HG03432 (cell line): ENCODE data around the gene PSMB9.

Experiments used
- ATAC-seq: cut with Tn5 transposase; IDR thresholded peaks from one replicate; pipeline ENCODE4 v1.9.1; 2021; ENCODE audit warnings: mild to moderate bottlenecking, moderate library complexity; ENCODE audit not compliant: unreplicated experiment

The PSMB9 gene

GRCh38 chr6:32895006-32895345 is 41.0 kb downstream of the PSMB9 start:
- peak; percentile 27 for ATAC-seq

- ATAC-seq, result no peak
Measured at GRCh38 chr6:32903952-32904351, 50.0 kb downstream of the PSMB9 start.

- ATAC-seq, result no peak
Measured at GRCh38 chr6:32905078-32905477, 51.1 kb downstream of the PSMB9 start.

- ATAC-seq, result no peak
Measured at GRCh38 chr6:32906539-32906938, 52.5 kb downstream of the PSMB9 start.

- no peak for ATAC-seq
Measured at GRCh38 chr6:32908897-32909296, 54.9 kb downstream of the PSMB9 start.
